ENCODE data around the gene GRM1. TPM values are rescaled to one million over a fixed set of nuclear protein-coding genes. Genes with fewer than 3 reads are reported as not detected.

GRM1 gene
- total RNA-seq, 6 experiments from 2014 or later, result 0.07 TPM; not detected in 5

- TF ChIP-seq CTCF (IDR thresholded peaks at IDR 0.05) (no peak), POLR2A (IDR thresholded peaks at IDR 0.05) (no peak)
- no peak for DNase-seq
- 49% methylated on average over 3 of the region's 3 CpGs for WGBS (ENCODE audit: insufficient coverage, low coverage, low lambda C conversion rate, missing lambda C conversion rate)
- no peak for ATAC-seq
- H3K4me1 ChIP-seq, result no peaks in the 10 kb centered on the region
- H3K27me3 ChIP-seq, result peaks cover 12 to 17% of the 10 kb centered on the region in 2 donors
- no peaks in the 10 kb centered on the region for H3K36me3 ChIP-seq
- intact Hi-C loops (cut with DNase I), result no loop called here
- no peak overlapping the region for H3K4me3 ChIP-seq
- H3K27ac ChIP-seq, result no peak overlapping the region
- no peaks in the 10 kb centered on the region for H3K9me3 ChIP-seq
Observed at GRCh38 chr6:146026873-146027272, 2.0 kb upstream of the GRM1 start.

- no peak overlapping the region for H3K27ac ChIP-seq
- no peaks in the 10 kb centered on the region for H3K36me3 ChIP-seq
- H3K4me1 ChIP-seq, result no peaks in the 10 kb centered on the region
- H3K9me3 ChIP-seq, result no peaks in the 10 kb centered on the region
- TF ChIP-seq CTCF (IDR thresholded peaks at IDR 0.05), result no peak
- no peak for TF ChIP-seq POLR2A (IDR thresholded peaks at IDR 0.05)
- peak in 1 of 4 donors; percentile 11 for ATAC-seq
- WGBS (ENCODE audit: insufficient coverage, low coverage, low lambda C conversion rate, missing lambda C conversion rate), result 7% methylated on average over 31 of the region's 31 CpGs
- H3K27me3 ChIP-seq, result peaks cover 12 to 17% of the 10 kb centered on the region in 2 donors
- intact Hi-C loops (cut with DNase I), result no loop called here
- no peak overlapping the region for H3K4me3 ChIP-seq
- peak in 1 of 3 donors; percentile 44 for DNase-seq
Observed at GRCh38 chr6:146027586-146028251, 1.1 kb upstream of the GRM1 start.

GRCh38 chr6:146028252-146028795, 538 bp upstream of the GRM1 start:
- Histone ChIP-seq H3K36me3 (no peaks in the 10 kb centered on the region), H3K4me1 (no peaks in the 10 kb centered on the region), H3K27me3 (peaks cover 12 to 17% of the 10 kb centered on the region in 2 donors), H3K27ac (no peak overlapping the region), H3K9me3 (no peaks in the 10 kb centered on the region), H3K4me3 (no peak overlapping the region)
- DNase-seq, result peak; percentile 61 to 73 (median 65)
- intact Hi-C loops (cut with DNase I), result no loop called here
- TF ChIP-seq CTCF (IDR thresholded peaks at IDR 0.05) (no peak), POLR2A (IDR thresholded peaks at IDR 0.05) (no peak)
- peak; percentile 83 to 96 (median 90) for ATAC-seq
- WGBS (ENCODE audit: insufficient coverage, low coverage, low lambda C conversion rate, missing lambda C conversion rate), result 5% methylated on average over 14 of the region's 19 CpGs

GRCh38 chr6:146029573-146030184, 817 bp downstream of the GRM1 start:
- no peak overlapping the region for H3K27ac ChIP-seq
- no peak overlapping the region for H3K4me3 ChIP-seq
- no peaks in the 10 kb centered on the region for H3K36me3 ChIP-seq
- WGBS (ENCODE audit: insufficient coverage, low coverage, low lambda C conversion rate, missing lambda C conversion rate), result 18% methylated on average over 5 of the region's 25 CpGs
- intact Hi-C loops (cut with DNase I), result no loop called here
- H3K9me3 ChIP-seq, result no peaks in the 10 kb centered on the region
- TF ChIP-seq POLR2A (IDR thresholded peaks at IDR 0.05) (no peak), CTCF (IDR thresholded peaks at IDR 0.05) (no peak)
- no peaks in the 10 kb centered on the region for H3K4me1 ChIP-seq
- no peak for ATAC-seq
- H3K27me3 ChIP-seq, result peaks cover 12 to 17% of the 10 kb centered on the region in 2 donors
- DNase-seq, result no peak
